Progenitor cell of endocrine pancreas (in vitro differentiated cells): ENCODE results near the gene CBY1. TPM values are rescaled to one million over a fixed set of nuclear protein-coding genes. Genes with fewer than 3 reads are reported as not detected.

Experiments used
- DNase-seq: peaks from one replicate; pipeline ENCODE4 v3.0.0; 2021; ENCODE audit warnings: low spot score; ENCODE audit not compliant: unreplicated experiment
- H3K27ac Mint-ChIP-seq: 2 replicates; pipeline ENCODE4 v1.8.0; 2021; ENCODE audit warnings: mild to moderate bottlenecking, moderate library complexity, mixed read lengths
- H3K27me3 Mint-ChIP-seq: 2 replicates; pipeline ENCODE4 v1.8.0; 2021; ENCODE audit warnings: mixed read lengths
- H3K36me3 Mint-ChIP-seq: 2 replicates; pipeline ENCODE4 v1.8.0; 2022; ENCODE audit warnings: mixed read lengths; ENCODE audit not compliant: insufficient read depth
- H3K4me1 Mint-ChIP-seq: 2 replicates; pipeline ENCODE4 v1.8.0; 2021; ENCODE audit warnings: low read depth, mixed read lengths
- H3K4me3 Mint-ChIP-seq: 2 replicates; pipeline ENCODE4 v1.8.0; 2021; ENCODE audit warnings: low read depth, mild to moderate bottlenecking, moderate library complexity, mixed read lengths
- H3K9me3 Mint-ChIP-seq: 2 replicates; pipeline ENCODE4 v1.8.0; 2021; ENCODE audit warnings: low read depth, mixed read lengths
- CTCF ChIP-seq: fragments of 200-600 bp; sonication (generic); IDR thresholded peaks from one replicate; pipeline ENCODE4 v1.5.0; 2021; ENCODE audit warnings: antibody characterized with exemption, mild to moderate bottlenecking; ENCODE audit not compliant: unreplicated experiment
- total RNA-seq: library from RNA; stranded (reverse); gene quantifications from 2 replicates; pipeline ENCODE4 v1.2.1, GENCODE V29; 2021

CBY1 gene
- total RNA-seq, 1 donor from 2014 or later, result 50.5 TPM

- no peak for TF ChIP-seq CTCF
- no peak for DNase-seq
- Mint-ChIP-seq H3K27ac (no peak overlapping the region), H3K4me3 (no peak overlapping the region), H3K36me3 (peaks cover 6% of the 10 kb centered on the region), H3K9me3 (no peaks in the 10 kb centered on the region), H3K4me1 (peaks cover 3% of the 10 kb centered on the region), H3K27me3 (no peaks in the 10 kb centered on the region)
Measured at GRCh38 chr22:38713921-38714320, 57.5 kb downstream of the CBY1 start.

- no peaks in the 10 kb centered on the region for H3K9me3 Mint-ChIP-seq
- no peak for TF ChIP-seq CTCF
- H3K4me3 Mint-ChIP-seq, result no peak overlapping the region
- no peak for DNase-seq
- peaks cover 6% of the 10 kb centered on the region for H3K36me3 Mint-ChIP-seq
- peaks cover 3% of the 10 kb centered on the region for H3K4me1 Mint-ChIP-seq
- H3K27me3 Mint-ChIP-seq, result no peaks in the 10 kb centered on the region
- H3K27ac Mint-ChIP-seq, result peak overlapping the region; percentile 42
Measured at GRCh38 chr22:38715176-38715764, 58.8 kb downstream of the CBY1 start.

- no peaks in the 10 kb centered on the region for H3K9me3 Mint-ChIP-seq
- H3K4me1 Mint-ChIP-seq, result peaks cover 3% of the 10 kb centered on the region
- TF ChIP-seq CTCF, result no peak
- no peak for DNase-seq
- H3K4me3 Mint-ChIP-seq, result no peak overlapping the region
- peaks cover 6% of the 10 kb centered on the region for H3K36me3 Mint-ChIP-seq
- H3K27me3 Mint-ChIP-seq, result no peaks in the 10 kb centered on the region
- no peak overlapping the region for H3K27ac Mint-ChIP-seq
Measured at GRCh38 chr22:38715852-38716251, 59.4 kb downstream of the CBY1 start.

GRCh38 chr22:38716271-38716670 is 59.8 kb downstream of the CBY1 start:
- TF ChIP-seq CTCF, result no peak
- Mint-ChIP-seq H3K4me1 (peaks cover 3% of the 10 kb centered on the region), H3K27ac (no peak overlapping the region), H3K9me3 (no peaks in the 10 kb centered on the region), H3K4me3 (no peak overlapping the region), H3K27me3 (no peaks in the 10 kb centered on the region), H3K36me3 (peaks cover 6% of the 10 kb centered on the region)
- DNase-seq, result no peak

GRCh38 chr22:38716826-38717225 is 60.4 kb downstream of the CBY1 start:
- Mint-ChIP-seq H3K4me3 (no peak overlapping the region), H3K36me3 (peaks cover 8% of the 10 kb centered on the region), H3K27me3 (no peaks in the 10 kb centered on the region), H3K9me3 (no peaks in the 10 kb centered on the region), H3K27ac (peak overlapping the region; percentile 49), H3K4me1 (peaks cover 3% of the 10 kb centered on the region)
- DNase-seq, result no peak
- TF ChIP-seq CTCF, result no peak
